PC-9 (cell line): ENCODE measurements around the gene ADAMTS6.

ENCODE experiments used
- CTCF ChIP-seq: fragments of 200-600 bp; sonication (generic); conservative IDR thresholded peaks from 2 replicates; pipeline ENCODE4 v1.6.1; 2017; ENCODE audit warnings: mixed run types, antibody characterized with exemption, mild to moderate bottlenecking, moderate library complexity
- EZH2 ChIP-seq: fragments of 200-600 bp; sonication (generic); IDR thresholded peaks from 2 replicates; pipeline ENCODE4 v1.8.0; 2017; ENCODE audit warnings: antibody characterized with exemption, low read depth

DNA sequence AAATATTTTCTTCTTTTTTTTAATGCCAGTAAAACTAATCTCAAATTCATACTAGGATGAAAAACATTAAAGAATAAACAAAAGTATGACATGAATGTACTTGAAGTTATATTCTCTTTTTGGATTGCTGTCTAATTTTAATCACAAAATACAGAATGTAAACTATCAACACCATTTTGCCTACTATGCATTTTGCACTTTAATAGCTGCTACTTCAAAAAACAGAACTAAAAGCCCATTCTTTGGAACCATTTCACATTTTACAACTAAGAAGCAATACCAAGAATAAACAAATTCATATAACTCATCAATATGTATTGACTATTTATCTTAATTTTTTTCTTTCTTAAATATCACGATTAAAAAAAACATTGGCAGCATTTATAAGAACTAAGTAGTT lies 58.1 kb downstream of the ADAMTS6 start:
- TF ChIP-seq CTCF (no peak), EZH2 (no peak)
